Osteoblast (primary cell): ENCODE data around the gene R3HDM2. TPM values are rescaled to one million over a fixed set of nuclear protein-coding genes. Genes with fewer than 3 reads are reported as not detected.

Experiments used
- DNase-seq: peaks from one replicate; pipeline ENCODE4 v3.0.0; 2011; ENCODE audit warnings: low spot score, mixed read lengths; ENCODE audit not compliant: insufficient read length; ENCODE audit errors: missing footprints
- H2AFZ ChIP-seq: 2 replicates; pipeline ENCODE4 v1.6.0; 2011; ENCODE audit warnings: mild to moderate bottlenecking, low read length
- H3K27ac ChIP-seq: 2 replicates; pipeline ENCODE4 v1.5.1; 2011; ENCODE audit warnings: mild to moderate bottlenecking, low read depth, low read length, moderate library complexity
- H3K27me3 ChIP-seq: 2 replicates; pipeline ENCODE4 v1.6.0; 2012; ENCODE audit warnings: mild to moderate bottlenecking, control low read depth, inconsistent platforms, low read length, moderate library complexity; ENCODE audit not compliant: insufficient read depth
- H3K36me3 ChIP-seq: 2 replicates; pipeline ENCODE4 v1.5.1; 2011; ENCODE audit warnings: mild to moderate bottlenecking, low read length, control low read depth, moderate library complexity; ENCODE audit not compliant: insufficient read depth
- H3K4me1 ChIP-seq: 2 replicates; pipeline ENCODE4 v1.5.1; 2011; ENCODE audit warnings: mild to moderate bottlenecking, low read length, control low read depth, moderate library complexity; ENCODE audit not compliant: insufficient read depth
- H3K4me2 ChIP-seq: 2 replicates; pipeline ENCODE4 v1.6.0; 2011; ENCODE audit warnings: mild to moderate bottlenecking, low read length; ENCODE audit not compliant: insufficient read depth
- H3K4me3 ChIP-seq: fragments of 200-600 bp; sonication (generic); 3 replicates; pipeline ENCODE4 v1.5.1; 2012; ENCODE audit warnings: mild to moderate bottlenecking, low read length, inconsistent platforms; ENCODE audit not compliant: insufficient read depth
- H3K79me2 ChIP-seq: 2 replicates; pipeline ENCODE4 v1.6.0; 2012; ENCODE audit warnings: mild to moderate bottlenecking, low read length, control low read depth, inconsistent platforms; ENCODE audit not compliant: insufficient read depth
- H3K9me3 ChIP-seq: 2 replicates; pipeline ENCODE4 v1.5.1; 2011; ENCODE audit warnings: low read depth, low read length, control low read depth
- H4K20me1 ChIP-seq: 2 replicates; pipeline ENCODE4 v1.6.0; 2012; ENCODE audit warnings: mild to moderate bottlenecking, low read length, control low read depth; ENCODE audit not compliant: insufficient read depth
- total RNA-seq: library from RNA; depleted of rRNA; stranded (reverse); fragments of >200 nt; gene quantifications from 2 replicates; pipeline ENCODE4 v1.2.3, GENCODE V29; 2012
- TF ChIP-seq, protein P1 (sequence below): IDR thresholded peaks from 2 replicates; pipeline ENCODE4 v1.5.1; 2011; ENCODE audit warnings: mild to moderate bottlenecking, low read depth, low read length, moderate library complexity; ENCODE audit errors: extremely low read depth

R3HDM2 gene
- total RNA-seq, 1 donor, result 23.2 TPM

GRCh38 chr12:57325395-57325794 lies 105.4 kb downstream of the R3HDM2 start:
- H3K9me3 ChIP-seq, result no peaks in the 10 kb centered on the region
- TF ChIP-seq, protein P1, sequence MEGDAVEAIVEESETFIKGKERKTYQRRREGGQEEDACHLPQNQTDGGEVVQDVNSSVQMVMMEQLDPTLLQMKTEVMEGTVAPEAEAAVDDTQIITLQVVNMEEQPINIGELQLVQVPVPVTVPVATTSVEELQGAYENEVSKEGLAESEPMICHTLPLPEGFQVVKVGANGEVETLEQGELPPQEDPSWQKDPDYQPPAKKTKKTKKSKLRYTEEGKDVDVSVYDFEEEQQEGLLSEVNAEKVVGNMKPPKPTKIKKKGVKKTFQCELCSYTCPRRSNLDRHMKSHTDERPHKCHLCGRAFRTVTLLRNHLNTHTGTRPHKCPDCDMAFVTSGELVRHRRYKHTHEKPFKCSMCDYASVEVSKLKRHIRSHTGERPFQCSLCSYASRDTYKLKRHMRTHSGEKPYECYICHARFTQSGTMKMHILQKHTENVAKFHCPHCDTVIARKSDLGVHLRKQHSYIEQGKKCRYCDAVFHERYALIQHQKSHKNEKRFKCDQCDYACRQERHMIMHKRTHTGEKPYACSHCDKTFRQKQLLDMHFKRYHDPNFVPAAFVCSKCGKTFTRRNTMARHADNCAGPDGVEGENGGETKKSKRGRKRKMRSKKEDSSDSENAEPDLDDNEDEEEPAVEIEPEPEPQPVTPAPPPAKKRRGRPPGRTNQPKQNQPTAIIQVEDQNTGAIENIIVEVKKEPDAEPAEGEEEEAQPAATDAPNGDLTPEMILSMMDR, result no peak
- H3K27me3 ChIP-seq, result no peaks in the 10 kb centered on the region
- DNase-seq, result no peak
- no peaks in the 10 kb centered on the region for H4K20me1 ChIP-seq
- peaks cover 2% of the 10 kb centered on the region for H3K79me2 ChIP-seq
- H3K36me3 ChIP-seq, result peaks cover 10% of the 10 kb centered on the region
- no peak overlapping the region for H3K27ac ChIP-seq
- H3K4me2 ChIP-seq, result no peak overlapping the region
- no peaks in the 10 kb centered on the region for H3K4me1 ChIP-seq
- H2AFZ ChIP-seq, result no peak overlapping the region
- no peak overlapping the region for H3K4me3 ChIP-seq

- no peak for DNase-seq
- H3K4me2 ChIP-seq, result no peak overlapping the region
Observed at GRCh38 chr12:57323416-57323815, 107.4 kb downstream of the R3HDM2 start.

GRCh38 chr12:57320639-57321038 lies 110.2 kb downstream of the R3HDM2 start:
- peaks cover 6% of the 10 kb centered on the region for H3K4me1 ChIP-seq
- peaks cover 2% of the 10 kb centered on the region for H3K79me2 ChIP-seq
- DNase-seq, result peak; percentile 69
- H2AFZ ChIP-seq, result no peak overlapping the region
- H3K27ac ChIP-seq, result no peak overlapping the region
- TF ChIP-seq, protein P1, result no peak
- H3K36me3 ChIP-seq, result no peaks in the 10 kb centered on the region
- no peaks in the 10 kb centered on the region for H3K27me3 ChIP-seq
- H4K20me1 ChIP-seq, result no peaks in the 10 kb centered on the region
- no peaks in the 10 kb centered on the region for H3K9me3 ChIP-seq
- H3K4me2 ChIP-seq, result no peak overlapping the region
- no peak overlapping the region for H3K4me3 ChIP-seq

More at GRCh38 chr12:57323416-57323815, 107.4 kb downstream of the R3HDM2 start:
- H3K79me2 ChIP-seq, result peaks cover 2% of the 10 kb centered on the region
- H3K27me3 ChIP-seq, result no peaks in the 10 kb centered on the region
- no peak overlapping the region for H2AFZ ChIP-seq
- no peak overlapping the region for H3K4me3 ChIP-seq
- peaks cover 6% of the 10 kb centered on the region for H3K4me1 ChIP-seq
- H3K36me3 ChIP-seq, result peaks cover 6% of the 10 kb centered on the region
- no peaks in the 10 kb centered on the region for H3K9me3 ChIP-seq
- H4K20me1 ChIP-seq, result no peaks in the 10 kb centered on the region
- TF ChIP-seq, protein P1, result no peak
- no peak overlapping the region for H3K27ac ChIP-seq

- Histone ChIP-seq H3K79me2 (no peaks in the 10 kb centered on the region), H3K4me2 (peak overlapping the region; percentile 70), H3K36me3 (no peaks in the 10 kb centered on the region), H4K20me1 (no peaks in the 10 kb centered on the region), H3K4me3 (peak overlapping the region; percentile 52), H2AFZ (peak overlapping the region; percentile 31), H3K4me1 (peaks cover 6% of the 10 kb centered on the region), H3K27me3 (no peaks in the 10 kb centered on the region), H3K27ac (peak overlapping the region; percentile 68), H3K9me3 (no peaks in the 10 kb centered on the region)
- TF ChIP-seq, protein P1, result no peak
- DNase-seq, result peak; percentile 50
Observed at GRCh38 chr12:57319678-57320469, 111.0 kb downstream of the R3HDM2 start.
